Measurements from ENCODE around the gene OPA3. TPM values are rescaled to one million over a fixed set of nuclear protein-coding genes. Genes with fewer than 3 reads are reported as not detected.

The OPA3 gene
- total RNA-seq, 2 experiments from 2014 or later: 10.8 to 11.0 TPM

DNA sequence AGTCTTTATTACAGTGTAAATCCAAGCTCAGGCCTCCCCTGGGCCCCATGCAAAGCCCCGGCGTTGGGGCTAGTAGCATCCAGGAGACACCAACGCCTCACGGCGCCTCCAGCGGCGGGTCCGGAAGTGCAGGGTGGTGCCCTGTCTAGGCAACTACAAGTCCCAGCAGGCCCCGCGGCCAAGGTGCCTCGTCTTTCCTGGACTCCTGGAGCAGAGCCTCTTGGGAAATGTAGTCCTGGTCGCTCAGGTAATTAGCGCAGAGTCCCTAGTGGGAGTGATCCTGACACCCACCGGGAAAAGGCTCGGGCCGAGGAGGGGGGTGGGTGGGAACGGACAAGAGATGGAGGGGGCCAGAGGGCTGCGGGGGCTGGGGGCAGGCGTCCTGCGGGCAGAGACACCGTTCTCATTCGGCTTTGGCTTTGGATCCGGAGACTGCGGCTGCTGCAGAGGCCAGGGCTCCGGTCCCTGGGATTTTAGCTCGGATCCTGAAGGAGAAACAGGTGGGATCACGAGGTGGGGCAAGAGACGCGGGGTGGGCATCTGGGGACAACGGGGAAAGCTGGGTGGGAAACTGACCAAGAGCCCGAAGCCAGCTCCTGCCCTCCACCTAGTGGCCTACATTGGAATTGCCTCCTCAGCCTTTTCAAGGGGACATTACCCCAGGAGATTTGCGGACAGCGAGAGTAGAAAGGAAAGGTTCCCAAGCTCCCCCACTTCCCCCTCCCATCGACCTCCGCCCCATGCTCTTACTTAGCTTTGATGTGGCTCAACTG, 99.1 kb downstream of the OPA3 start:
- peak; percentile 99 for DNase-seq
- CTCF ChIA-PET: interaction anchor here (0.6 to 4.9 kb wide), 51 partner anchors 9 to 447 kb away, joined by 3 to 125 read pairs (median 5); partner anchors contain the start of genes EML2, ERCC1, FOSB and PPM1N
- H3K4me1 Mint-ChIP-seq (ENCODE audit: low read depth): peaks cover 9% of the 10 kb centered on the region
- intact Hi-C loops (cut with micrococcal nuclease): no loop called here
- POLR2A ChIA-PET: interaction anchor here (0.5 to 1.6 kb wide), 6 partner anchors 10 to 182 kb away, joined by 3 to 5 read pairs (median 4); partner anchors contain the start of gene GIPR
- peak overlapping the region; percentile 86 for H3K4me3 Mint-ChIP-seq
- H3K9me3 Mint-ChIP-seq: no peaks in the 10 kb centered on the region
- no peaks in the 10 kb centered on the region for H3K27me3 Mint-ChIP-seq
- peak overlapping the region; percentile 60 for H3K27ac Mint-ChIP-seq
- H3K36me3 Mint-ChIP-seq: no peaks in the 10 kb centered on the region

DNA sequence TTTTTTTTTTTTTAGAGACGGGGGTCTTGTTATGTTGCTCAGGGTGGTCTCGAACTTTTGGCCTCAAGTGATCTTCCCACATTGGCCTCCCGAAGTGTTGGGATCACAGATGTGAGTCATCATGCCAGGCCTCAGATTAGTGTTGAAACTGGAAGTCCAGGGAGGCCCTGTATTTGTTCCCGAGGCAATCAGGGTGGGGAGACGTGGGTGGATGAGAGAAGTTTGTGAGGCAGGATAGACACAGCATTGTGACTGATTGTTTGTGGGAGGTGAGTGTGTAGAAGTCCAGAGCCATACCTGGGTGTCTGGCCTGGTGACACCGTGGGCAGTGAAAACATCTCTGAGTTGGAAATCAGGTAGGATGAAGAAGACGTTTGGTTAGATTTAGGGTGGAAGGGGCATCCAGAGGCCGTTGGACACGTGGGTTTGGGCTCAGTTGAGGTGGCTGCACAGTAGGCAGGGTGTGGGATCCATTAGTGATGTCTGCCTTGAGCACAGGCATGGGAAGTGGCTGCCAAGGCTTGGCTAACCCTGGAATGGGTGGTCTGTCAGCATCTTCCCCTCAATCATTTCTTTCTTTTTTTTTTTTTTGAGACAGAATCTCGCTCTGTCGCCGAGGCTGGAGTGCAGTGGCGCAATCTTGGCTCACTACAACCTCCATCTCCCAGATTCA, 100.2 kb downstream of the OPA3 start:
- intact Hi-C loops (cut with micrococcal nuclease): no loop called here
- H3K27me3 Mint-ChIP-seq: no peaks in the 10 kb centered on the region

DNA sequence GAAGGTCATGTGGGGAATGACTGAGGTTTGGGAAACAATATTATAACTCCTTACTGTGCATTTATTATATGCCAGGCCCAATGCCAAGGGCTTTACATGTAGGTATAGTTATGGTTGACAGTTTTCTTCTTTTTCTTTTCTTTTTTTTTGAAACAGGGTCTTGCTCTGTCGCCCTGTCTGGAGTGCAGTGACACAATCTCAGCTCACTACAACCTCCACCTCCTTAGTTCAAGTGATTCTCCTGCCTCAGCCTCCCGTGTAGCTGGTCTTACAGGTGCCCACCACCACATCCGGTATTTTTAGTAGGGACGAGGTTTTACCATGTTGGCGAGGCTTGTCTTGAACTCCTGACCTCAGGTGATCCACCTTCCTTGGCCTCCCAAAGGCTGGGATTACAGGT, 101.6 kb downstream of the OPA3 start:
- intact Hi-C loops (cut with micrococcal nuclease): no loop called here
- CTCF ChIA-PET: interaction anchor here (1.2 to 4.9 kb wide), 2 partner anchors 43 to 71 kb away, joined by 5 to 125 read pairs; no protein-coding TSS in a partner anchor
- DNase-seq: no peak

More for the DNA sequence above, 100.2 kb downstream of the OPA3 start:
- DNase-seq: no peak
- ChIA-PET POLR2A (interaction anchor here (0.6 to 1.6 kb wide), 3 partner anchors 11 to 45 kb away, joined by 4 to 5 read pairs (median 5); no protein-coding TSS in a partner anchor), CTCF (interaction anchor here (0.6 to 4.9 kb wide), 35 partner anchors 8 to 192 kb away, joined by 3 to 125 read pairs (median 6); partner anchors contain the start of genes ERCC1, FOSB, PPM1N and RTN2)
- H3K4me1 Mint-ChIP-seq (ENCODE audit: low read depth): peaks cover 13% of the 10 kb centered on the region
- H3K36me3 Mint-ChIP-seq: no peaks in the 10 kb centered on the region
- H3K4me3 Mint-ChIP-seq: no peak overlapping the region
- no peaks in the 10 kb centered on the region for H3K9me3 Mint-ChIP-seq
- no peak overlapping the region for H3K27ac Mint-ChIP-seq

DNA sequence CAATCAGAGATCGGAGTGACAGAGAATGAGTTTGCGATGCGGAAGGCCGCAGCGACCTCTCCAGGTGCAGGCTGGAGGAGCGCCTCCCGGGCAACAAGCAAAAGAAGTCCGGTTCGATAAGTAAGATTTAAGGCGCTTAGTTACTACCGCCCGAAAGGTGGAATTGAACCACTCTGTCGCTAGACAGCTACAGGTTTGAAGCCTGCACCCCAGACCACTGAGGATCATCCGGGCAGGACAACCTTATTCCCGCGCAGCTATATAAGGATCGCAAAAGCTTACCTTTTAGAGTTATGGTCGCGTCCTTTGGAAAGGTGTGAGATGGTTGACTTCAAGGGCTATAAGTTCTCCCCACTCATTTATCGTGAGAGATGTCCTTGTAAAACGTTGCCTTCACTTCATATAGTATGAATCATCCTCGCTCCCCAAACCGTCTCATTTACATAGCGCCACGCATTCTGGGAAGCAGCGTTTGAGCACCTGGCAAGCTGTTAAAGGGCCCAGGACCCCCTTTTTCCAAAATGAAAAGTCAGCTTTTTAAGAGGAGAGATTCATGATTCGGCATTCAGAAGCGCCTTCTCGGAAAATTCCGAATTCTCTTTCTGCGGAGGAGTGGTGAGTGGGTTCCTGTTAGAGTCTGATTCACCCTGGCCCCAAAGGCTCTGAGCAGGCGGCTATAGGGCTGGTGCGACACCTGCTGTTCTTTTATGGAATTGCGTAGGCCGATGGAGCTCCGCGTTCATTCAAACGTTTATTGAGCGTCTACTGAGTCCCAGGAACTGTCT, 106.0 kb downstream of the OPA3 start:
- DNase-seq: peak; percentile 96

More for the DNA sequence above, 101.6 kb downstream of the OPA3 start:
- Mint-ChIP-seq H3K27ac (no peak overlapping the region), H3K9me3 (no peaks in the 10 kb centered on the region), H3K36me3 (peaks cover 3% of the 10 kb centered on the region), H3K27me3 (no peaks in the 10 kb centered on the region), H3K4me1 (ENCODE audit: low read depth) (peaks cover 23% of the 10 kb centered on the region), H3K4me3 (no peak overlapping the region)
- POLR2A ChIA-PET: no interaction called here

DNA sequence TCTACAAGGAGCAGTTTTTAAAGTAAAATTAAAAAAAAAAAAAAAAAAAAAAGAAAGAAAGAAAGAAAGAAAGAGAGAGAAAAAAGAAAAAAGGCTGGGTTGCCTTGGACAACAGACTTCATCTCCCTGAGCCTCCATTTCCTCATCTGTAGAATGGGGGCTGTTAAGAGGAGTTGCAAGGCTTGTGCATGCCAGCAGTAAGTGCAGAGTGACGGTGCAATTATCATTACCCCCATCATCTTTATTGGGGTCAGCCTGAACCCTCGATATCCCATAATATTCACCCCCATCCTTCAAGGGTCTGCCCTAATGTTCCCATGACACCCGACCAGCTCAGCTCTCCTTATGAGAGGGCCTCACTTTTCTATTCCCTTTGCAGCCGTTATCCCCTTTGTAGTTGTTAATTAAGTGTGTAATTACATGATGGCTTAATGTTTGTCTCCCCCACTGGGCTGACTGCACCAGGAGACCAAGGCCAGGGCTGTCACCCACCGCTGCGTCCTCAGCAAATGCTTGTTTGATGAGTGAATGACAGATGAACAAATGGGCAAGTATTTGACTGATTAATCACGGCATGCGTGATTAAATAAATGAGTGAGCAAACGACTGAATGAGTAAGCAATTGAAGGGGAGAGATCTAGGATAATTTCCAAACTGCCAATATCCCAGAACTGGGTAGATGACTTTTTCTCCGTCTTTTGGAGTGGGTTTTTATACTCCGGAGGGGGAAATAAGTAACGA, 106.7 kb downstream of the OPA3 start:
- H3K27me3 Mint-ChIP-seq: no peaks in the 10 kb centered on the region
- ChIA-PET CTCF (interaction anchor here (0.7 to 8.8 kb wide), 30 partner anchors 10 to 300 kb away, joined by 3 to 420 read pairs (median 5); partner anchors contain the start of genes BLOC1S3, ERCC1, FOSB and GIPR), POLR2A (interaction anchor here (0.8 to 2.2 kb wide), 7 partner anchors 10 to 168 kb away, joined by 3 to 44 read pairs (median 5); partner anchors contain the start of gene FOSB)
- DNase-seq: peak; percentile 66
- H3K9me3 Mint-ChIP-seq: no peaks in the 10 kb centered on the region
- peak overlapping the region; percentile 95 for H3K27ac Mint-ChIP-seq
- H3K36me3 Mint-ChIP-seq: peaks cover 4% of the 10 kb centered on the region
- peaks cover 29% of the 10 kb centered on the region for H3K4me1 Mint-ChIP-seq (ENCODE audit: low read depth)
- peak overlapping the region; percentile 61 for H3K4me3 Mint-ChIP-seq
- intact Hi-C loops (cut with micrococcal nuclease): loop anchor here (1.0 to 2.0 kb wide), 6 partner anchors 9 to 164 kb away; partner anchors contain the start of genes PPP1R13L and VASP

More for the DNA sequence above, 106.0 kb downstream of the OPA3 start:
- intact Hi-C loops (cut with micrococcal nuclease): loop anchor here (1.0 to 2.0 kb wide), 7 partner anchors 9 to 164 kb away; partner anchors contain the start of genes PPP1R13L and VASP
- H3K27ac Mint-ChIP-seq: peak overlapping the region; percentile 95
- H3K27me3 Mint-ChIP-seq: no peaks in the 10 kb centered on the region
- peaks cover 27% of the 10 kb centered on the region for H3K4me1 Mint-ChIP-seq (ENCODE audit: low read depth)
- CTCF ChIA-PET: interaction anchor here (0.6 to 8.8 kb wide), 43 partner anchors 9 to 440 kb away, joined by 3 to 420 read pairs (median 4); partner anchors contain the start of genes BLOC1S3, ERCC1, FOSB and GIPR
- POLR2A ChIA-PET: interaction anchor here (0.8 to 2.2 kb wide), 12 partner anchors 11 to 291 kb away, joined by 3 to 44 read pairs (median 3); partner anchors contain the start of genes FOSB and SIX5
- H3K9me3 Mint-ChIP-seq: no peaks in the 10 kb centered on the region
- peaks cover 3% of the 10 kb centered on the region for H3K36me3 Mint-ChIP-seq
- H3K4me3 Mint-ChIP-seq: peak overlapping the region; percentile 61

Other genes starting within 250 kb of the OPA3 start
- not detected for gene KLC3, start 244.1 kb downstream of the OPA3 start, total RNA-seq
- 10 to 100 TPM; 27.2 to 27.4 TPM for gene ERCC2, start 214.2 kb downstream of the OPA3 start, total RNA-seq
- gene PPP1R13L, start 179.7 kb downstream of the OPA3 start, total RNA-seq: 1 to 10 TPM; 8.1 to 9.2 TPM
- gene POLR1G, start 178.2 kb downstream of the OPA3 start, total RNA-seq: 10 to 100 TPM; 11.1 to 12.6 TPM
- gene ERCC1, start 160.9 kb downstream of the OPA3 start, total RNA-seq: 10 to 100 TPM; 59.4 to 59.7 TPM
- gene FOSB, start 116.8 kb downstream of the OPA3 start, total RNA-seq: 1 to 10 TPM; 3.7 to 5.9 TPM
- gene RTN2, start 87.8 kb downstream of the OPA3 start, total RNA-seq: 1 to 10 TPM; 1.5 to 2.2 TPM
- gene PPM1N, start 86.4 kb downstream of the OPA3 start, total RNA-seq: 1 to 10 TPM; 3.5 to 3.6 TPM
- gene VASP, start 77.3 kb downstream of the OPA3 start, total RNA-seq: 100 to 1,000 TPM; 167 to 174 TPM
- gene GPR4, start 17.4 kb upstream of the OPA3 start, total RNA-seq: not detected
- 100 to 1,000 TPM; 159 to 183 TPM for gene EML2, start 54.6 kb upstream of the OPA3 start, total RNA-seq
- 1 to 10 TPM; 6.6 to 8.3 TPM for gene GIPR, start 83.4 kb upstream of the OPA3 start, total RNA-seq
- 100 to 1,000 TPM; 789 TPM for gene SNRPD2, start 107.2 kb upstream of the OPA3 start, total RNA-seq
- 10 to 100 TPM; 13.8 to 16.8 TPM for gene QPCTL, start 107.9 kb upstream of the OPA3 start, total RNA-seq
- 10 to 100 TPM; 26.1 to 29.4 TPM for gene FBXO46, start 146.1 kb upstream of the OPA3 start, total RNA-seq
- gene MEIOSIN, start 148.6 kb upstream of the OPA3 start, total RNA-seq: not detected
- gene SIX5, start 184.4 kb upstream of the OPA3 start, total RNA-seq: 1 to 10 TPM; 2.3 to 2.4 TPM
- 10 to 100 TPM; 10.7 to 11.0 TPM for gene DMPK, start 197.7 kb upstream of the OPA3 start, total RNA-seq
- gene DMWD, start 208.0 kb upstream of the OPA3 start, total RNA-seq: 10 to 100 TPM; 43.1 to 45.8 TPM
- under 1 TPM; 0.12 to 0.19 TPM for gene RSPH6A, start 230.5 kb upstream of the OPA3 start, total RNA-seq

Data from activated CD4-positive, alpha-beta memory T cell treated with anti-CD3 and anti-CD28 coated beads for 36 hours (primary cell).